Lung (tissue), 12 donors: ENCODE data around the gene SRCIN1. TPM values are rescaled to one million over a fixed set of nuclear protein-coding genes. Genes with fewer than 3 reads are reported as not detected.

ENCODE experiments used
- ATAC-seq: fragments of 200-7000 bp; cut with Tn5 transposase; one replicate; pipeline ENCODE4 v1.9.1; 2020; ENCODE audit warnings: moderate number of reproducible peaks; ENCODE audit not compliant: insufficient read depth, low FRiP score
- DNase-seq, 3 donors: peaks; one replicate each; pipeline ENCODE4 v3.0.0-alpha.2; 2013 to 2017
- H3K27ac ChIP-seq, 2 donors: one replicate each; pipeline ENCODE4 v1.5.1; 2013; ENCODE audit warnings: mild to moderate bottlenecking in 2 of 2, moderate library complexity in 2 of 2, control low read depth in 1 of 2, inconsistent platforms in 1 of 2, low read depth in 1 of 2, low read length in 1 of 2
- H3K27me3 ChIP-seq, 3 donors: one replicate each; pipeline ENCODE4 v1.5.1; 2013; ENCODE audit warnings: low read length in 2 of 3; ENCODE audit not compliant: control insufficient read depth in 3 of 3, insufficient read depth in 3 of 3
- H3K36me3 ChIP-seq, 4 donors: one replicate each; pipeline ENCODE4 v1.5.1; 2013; ENCODE audit warnings: low read length in 4 of 4, mild to moderate bottlenecking in 1 of 4, moderate library complexity in 1 of 4; ENCODE audit not compliant: control insufficient read depth in 4 of 4, insufficient read depth in 4 of 4
- H3K4me1 ChIP-seq, 5 donors: one replicate each; pipeline ENCODE4 v1.5.1; 2013; ENCODE audit warnings: low read length in 5 of 5, mild to moderate bottlenecking in 2 of 5, moderate library complexity in 1 of 5; ENCODE audit not compliant: control insufficient read depth in 5 of 5, insufficient read depth in 5 of 5
- H3K4me3 ChIP-seq: one replicate; pipeline ENCODE4 v1.5.1; 2013; ENCODE audit warnings: mild to moderate bottlenecking, control low read depth, moderate library complexity
- H3K9ac ChIP-seq, 2 donors: one replicate each; pipeline ENCODE4 v1.5.1; 2013; ENCODE audit warnings: low read length in 2 of 2, control low read depth in 1 of 2; ENCODE audit not compliant: insufficient read depth in 1 of 2
- H3K9me3 ChIP-seq, 4 donors: one replicate each; pipeline ENCODE4 v1.5.1; 2013; ENCODE audit warnings: low read length in 3 of 4, mild to moderate bottlenecking in 1 of 4, moderate library complexity in 1 of 4; ENCODE audit not compliant: control insufficient read depth in 4 of 4, insufficient read depth in 3 of 4
- CTCF ChIP-seq: IDR thresholded peaks from 2 replicates; pipeline ENCODE4 v1.5.1; 2012; ENCODE audit warnings: mild to moderate bottlenecking; ENCODE audit errors: control extremely low read depth, extremely low read depth
- WGBS, 2 donors: extraction: QIAGEN DNeasy Blood & Tissue Kit; methylation state at CpG; one replicate each; pipeline ENCODE4 v1.1.7; 2013; 5-methylcytosine and 5-hydroxymethylcytosine counted together
- polyA plus RNA-seq, 2 donors: library from polyadenylated mRNA; stranded (reverse); fragments of 200-250 nt; gene quantifications; one replicate each; pipeline ENCODE4 v1.2.1, GENCODE V29; 2013
- total RNA-seq, 2 donors: library from RNA; depleted of rRNA in 1 of 2; stranded (reverse); fragments of >200 nt in 1 of 2; gene quantifications; one replicate each; pipeline ENCODE4 v1.2.1, GENCODE V29; 2014 to 2021
- donor health status: control.
- donor health status: control.
- donor health status: Bipolar disorder and iron deficiency.
- donor health status: healthy.
- donor health status: DM: yes; HTN: yes; CAD: no.

The SRCIN1 gene
- total and polyA plus RNA-seq, 4 donors = 1.5 to 15.0 (median 2.5) TPM

- peaks cover 0 to 2% (median 0%) of the 10 kb centered on the region in 4 donors for H3K9me3 ChIP-seq
- TF ChIP-seq CTCF = no peak
- no peaks in the 10 kb centered on the region for H3K36me3 ChIP-seq
- DNase-seq (peak; percentile 19 to 54 (median 54)), ATAC-seq (no peak)
- H3K9ac ChIP-seq = no peak overlapping the region
- no peak overlapping the region for H3K27ac ChIP-seq
- H3K4me1 ChIP-seq = peaks cover 0 to 4% (median 0%) of the 10 kb centered on the region in 5 donors
- H3K27me3 ChIP-seq = peaks cover 0 to 60% (median 56%) of the 10 kb centered on the region in 3 donors
- H3K4me3 ChIP-seq = no peak overlapping the region
- WGBS, 2 donors = 2 to 4% methylated on average over 13 to 61 of the region's 61 CpGs
Observed at GRCh38 chr17:38572669-38573365, 32.9 kb downstream of the SRCIN1 start.

- peaks cover 0 to 54% (median 54%) of the 10 kb centered on the region in 3 donors for H3K27me3 ChIP-seq
- TF ChIP-seq CTCF = no peak
- DNase-seq (no peak), ATAC-seq (no peak)
- no peak overlapping the region for H3K9ac ChIP-seq
- H3K27ac ChIP-seq = no peak overlapping the region
- no peak overlapping the region for H3K4me3 ChIP-seq
- peaks cover 0 to 2% (median 0%) of the 10 kb centered on the region in 4 donors for H3K9me3 ChIP-seq
- WGBS, 2 donors = 3 to 4% methylated on average over 26 to 39 of the region's 39 CpGs
- peaks cover 0 to 4% (median 0%) of the 10 kb centered on the region in 5 donors for H3K4me1 ChIP-seq
- no peaks in the 10 kb centered on the region for H3K36me3 ChIP-seq
Observed at GRCh38 chr17:38571833-38572668, 33.7 kb downstream of the SRCIN1 start.

GRCh38 chr17:38569701-38570512 lies 35.8 kb downstream of the SRCIN1 start:
- Histone ChIP-seq H3K27ac (no peak overlapping the region), H3K36me3 (no peaks in the 10 kb centered on the region), H3K9me3 (peaks cover 0 to 2% (median 0%) of the 10 kb centered on the region in 4 donors), H3K27me3 (peaks cover 0 to 56% (median 55%) of the 10 kb centered on the region in 3 donors), H3K4me1 (peaks cover 0 to 4% (median 0%) of the 10 kb centered on the region in 5 donors), H3K4me3 (no peak overlapping the region), H3K9ac (no peak overlapping the region)
- ATAC-seq (no peak), DNase-seq (no peak)
- TF ChIP-seq CTCF = no peak
- 78 to 80% methylated on average over 21 of the region's 21 CpGs for WGBS, 2 donors
